HG03095 (cell line): ENCODE measurements around the gene AMN.
"Not testable (repeated sequence)": the region's sequence is repeated elsewhere in the genome, so short reads cannot be mapped to it uniquely, and the experiment has no call there.

Experiments used
- ATAC-seq: cut with Tn5 transposase; IDR thresholded peaks from one replicate; pipeline ENCODE4 v1.9.1; 2021; ENCODE audit warnings: moderate library complexity; ENCODE audit not compliant: unreplicated experiment

AMN gene

DNA sequence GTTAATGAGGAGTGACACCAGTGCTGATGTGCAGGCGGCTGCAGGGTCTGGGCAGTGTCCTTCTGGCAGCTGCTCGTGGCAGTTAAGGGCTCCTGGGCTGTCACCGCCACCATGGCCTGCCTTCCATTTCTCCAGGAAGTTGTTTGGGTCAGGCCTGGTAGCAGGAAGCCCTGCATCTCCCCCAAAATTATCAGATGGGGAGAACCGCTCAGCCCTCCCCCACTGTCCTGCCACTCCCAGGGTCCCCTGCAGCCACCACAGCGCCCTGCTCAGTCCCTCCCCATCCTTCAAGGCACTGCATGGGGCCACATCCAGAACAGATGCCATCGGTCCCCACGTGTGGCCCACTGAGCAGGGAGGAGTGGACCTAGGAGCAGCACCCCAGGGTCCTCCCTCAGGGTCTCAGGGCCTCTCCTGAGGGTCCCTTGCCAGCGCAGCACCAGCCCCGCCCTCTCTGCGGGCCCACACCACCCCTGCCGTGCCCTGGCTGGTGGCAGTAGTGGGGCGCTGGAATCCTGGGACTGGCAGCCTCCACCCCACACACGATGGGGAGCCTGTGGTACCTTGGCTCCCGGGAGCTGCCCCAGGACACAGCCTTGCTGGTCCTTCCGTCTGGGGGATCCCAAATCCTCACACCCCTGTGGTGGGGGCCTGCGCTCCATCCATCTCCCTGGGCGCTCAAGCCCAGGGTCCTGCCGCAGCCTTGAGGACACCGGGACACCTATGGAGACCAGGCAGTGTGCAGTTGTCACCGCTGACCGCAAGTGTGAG, 10.3 kb upstream of the AMN start:
- ATAC-seq = no peak

DNA sequence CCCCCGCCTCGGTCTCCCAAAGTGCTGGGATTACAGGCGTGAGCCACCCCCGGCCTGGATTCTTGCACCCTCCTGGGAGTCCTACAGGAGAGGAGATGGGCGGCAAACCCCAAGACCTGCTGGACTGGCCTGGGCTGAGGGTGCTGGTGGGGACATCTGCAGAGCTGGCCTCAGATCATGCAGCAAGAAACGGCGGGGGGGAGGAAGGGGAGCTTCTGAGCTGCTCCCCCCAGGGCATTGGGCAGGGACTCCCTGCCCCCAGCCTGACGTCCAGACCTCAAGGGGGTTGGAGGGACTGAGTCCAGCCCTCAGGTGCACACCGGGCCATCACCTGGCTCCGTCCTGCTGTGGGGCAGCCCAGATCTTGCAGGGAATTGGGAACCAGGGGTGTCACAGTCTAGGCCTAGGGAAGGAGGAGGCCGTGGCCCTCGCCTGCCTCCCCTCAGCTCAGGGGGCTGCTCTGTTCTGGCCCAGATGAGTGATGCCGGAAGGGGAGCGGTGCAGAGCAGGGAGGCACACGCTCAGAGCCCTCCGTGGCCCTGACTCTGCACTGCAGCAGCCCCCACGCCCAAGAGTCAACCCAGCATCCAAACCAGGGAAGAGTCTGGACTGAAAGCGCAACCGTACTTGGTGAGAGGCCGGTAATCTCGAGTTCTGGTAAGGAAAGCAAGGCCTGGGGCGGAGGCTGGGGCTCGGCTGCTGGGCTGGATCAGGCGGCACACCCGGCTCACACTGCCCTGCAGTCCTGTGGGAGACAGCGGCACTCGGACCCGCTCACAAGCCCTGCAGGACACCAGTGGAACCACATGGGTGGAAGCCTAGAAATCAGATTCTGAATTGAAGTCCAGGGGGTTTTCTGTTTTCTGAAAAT, 8.9 kb upstream of the AMN start:
- ATAC-seq = no peak

DNA sequence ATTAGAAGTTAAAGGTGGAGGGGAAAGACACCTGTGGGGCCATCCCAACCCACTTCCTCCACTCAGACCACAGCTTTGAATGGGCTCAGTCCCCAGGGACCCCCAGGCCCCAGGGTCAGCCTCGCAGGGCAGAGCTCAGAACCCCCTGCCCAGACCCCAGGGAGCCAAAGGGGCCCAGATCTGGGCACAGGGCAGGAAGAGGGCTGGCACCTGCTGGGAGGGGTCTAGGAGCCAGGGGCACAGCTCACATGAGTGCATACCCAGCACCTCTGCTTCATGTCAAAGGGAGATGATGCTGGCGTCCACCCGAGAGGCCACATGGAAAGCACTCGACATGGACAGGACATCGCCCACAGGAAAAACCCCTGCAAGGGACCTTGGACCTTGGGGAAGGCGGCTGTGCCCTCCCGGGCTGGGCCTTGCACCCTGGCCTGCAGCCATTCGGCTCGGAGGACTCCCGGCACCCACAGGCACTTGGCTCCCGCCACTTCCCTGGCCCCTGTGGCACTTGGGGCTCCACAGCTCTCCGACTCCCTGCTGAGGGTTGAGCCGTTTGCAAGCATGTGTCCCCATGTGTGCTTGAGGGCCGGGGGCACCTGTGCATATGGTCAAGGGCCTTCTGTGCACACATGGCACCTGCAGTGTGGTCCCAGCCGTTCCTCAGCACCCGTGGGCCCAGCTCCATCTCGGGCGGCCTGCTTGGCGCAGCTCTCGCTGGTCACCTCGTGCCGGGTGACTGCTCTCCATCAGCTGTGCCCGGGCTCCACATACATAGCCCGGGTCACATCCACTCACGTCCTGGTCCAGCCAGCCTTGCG, 7.8 kb upstream of the AMN start:
- no peak for ATAC-seq

DNA sequence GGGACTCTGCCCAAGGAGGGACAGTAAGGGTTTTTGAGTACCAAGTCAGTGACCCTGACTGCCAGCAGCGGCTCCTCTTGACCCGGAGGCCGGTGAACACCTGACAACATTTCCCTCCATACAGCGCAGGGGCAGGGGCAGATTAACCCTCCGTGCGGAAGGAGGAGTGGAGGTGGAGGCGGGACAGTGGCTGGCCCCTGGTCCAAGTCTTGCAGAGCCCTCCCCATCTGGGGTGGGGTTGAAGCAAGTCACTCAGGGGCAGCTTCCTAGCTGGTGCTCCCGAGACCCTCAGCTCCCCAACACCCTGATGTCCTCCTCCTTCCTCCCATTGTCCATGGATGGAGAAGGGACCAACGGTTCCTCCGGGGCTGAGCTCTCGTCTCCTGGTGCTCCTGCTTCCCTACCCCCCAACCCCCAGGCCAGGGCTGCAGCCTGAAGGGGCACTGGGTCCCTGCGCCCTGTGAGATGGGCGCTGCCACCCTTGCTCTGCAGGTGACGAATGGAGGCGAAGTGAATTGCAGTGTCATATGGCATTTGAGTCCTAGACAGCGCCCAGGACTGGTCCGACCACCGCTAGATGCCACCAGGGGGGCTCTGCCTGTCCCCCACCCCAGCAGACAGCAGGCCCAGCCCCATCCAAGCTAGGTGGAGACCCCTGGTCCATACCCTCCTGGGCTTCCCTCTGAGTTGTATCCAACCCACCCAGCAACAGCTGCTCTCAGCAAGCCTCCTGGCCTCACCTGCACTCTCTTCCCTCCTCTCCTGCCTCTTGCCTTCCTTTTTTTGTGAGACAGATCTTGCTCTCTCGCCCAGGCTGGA, 7.0 kb upstream of the AMN start:
- ATAC-seq = no peak

DNA sequence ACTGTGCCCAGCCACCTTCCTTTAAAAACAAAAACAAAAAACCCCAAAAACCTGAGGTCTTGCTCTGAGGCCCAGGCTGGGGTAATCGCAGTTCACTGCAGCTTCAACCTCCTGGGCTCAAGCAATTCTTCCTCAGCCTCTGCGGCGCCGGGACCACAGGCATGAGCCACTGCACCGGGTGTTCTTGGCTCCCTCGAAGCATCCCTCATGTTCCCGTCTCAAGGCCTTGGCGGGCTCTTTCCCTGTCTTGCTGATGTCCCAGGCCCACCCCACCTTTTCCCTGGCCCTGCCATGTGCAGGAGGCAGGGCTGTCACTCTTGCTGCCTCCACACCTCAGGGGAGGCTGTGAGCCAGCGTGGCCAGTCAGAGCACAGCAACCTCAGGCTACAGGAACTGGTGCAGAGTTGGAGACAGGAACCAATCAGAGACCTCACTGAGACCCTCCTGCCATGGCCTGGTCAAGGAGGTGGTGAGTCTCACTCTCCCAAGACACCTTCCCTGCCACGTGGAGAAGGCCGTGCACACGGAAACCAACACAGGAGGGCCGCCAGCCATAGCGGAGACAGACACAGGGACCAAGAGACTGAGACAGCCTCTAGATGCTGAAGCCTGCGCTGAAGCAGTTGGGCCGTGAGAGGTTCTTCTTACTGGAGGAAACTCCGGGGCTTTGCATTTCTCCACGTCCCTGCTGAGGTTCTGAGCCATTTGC, 6.0 kb upstream of the AMN start:
- ATAC-seq = no peak

DNA sequence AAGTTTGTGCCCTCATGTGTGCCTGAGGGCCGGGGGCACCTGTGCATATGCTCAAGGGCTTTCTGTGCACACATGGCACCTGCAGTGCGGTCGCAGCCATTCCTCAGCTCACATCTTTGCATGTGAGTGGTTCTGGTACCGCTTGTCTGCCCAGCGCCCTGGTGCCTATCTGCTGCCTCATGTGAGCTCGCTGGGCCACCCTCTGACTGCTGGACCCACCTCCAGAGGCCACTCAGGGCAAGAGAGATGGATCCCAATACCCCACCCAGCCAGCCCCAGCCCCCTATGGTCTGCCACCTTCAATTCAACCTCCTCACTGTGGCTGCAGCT, 5.4 kb upstream of the AMN start:
- no peak for ATAC-seq

DNA sequence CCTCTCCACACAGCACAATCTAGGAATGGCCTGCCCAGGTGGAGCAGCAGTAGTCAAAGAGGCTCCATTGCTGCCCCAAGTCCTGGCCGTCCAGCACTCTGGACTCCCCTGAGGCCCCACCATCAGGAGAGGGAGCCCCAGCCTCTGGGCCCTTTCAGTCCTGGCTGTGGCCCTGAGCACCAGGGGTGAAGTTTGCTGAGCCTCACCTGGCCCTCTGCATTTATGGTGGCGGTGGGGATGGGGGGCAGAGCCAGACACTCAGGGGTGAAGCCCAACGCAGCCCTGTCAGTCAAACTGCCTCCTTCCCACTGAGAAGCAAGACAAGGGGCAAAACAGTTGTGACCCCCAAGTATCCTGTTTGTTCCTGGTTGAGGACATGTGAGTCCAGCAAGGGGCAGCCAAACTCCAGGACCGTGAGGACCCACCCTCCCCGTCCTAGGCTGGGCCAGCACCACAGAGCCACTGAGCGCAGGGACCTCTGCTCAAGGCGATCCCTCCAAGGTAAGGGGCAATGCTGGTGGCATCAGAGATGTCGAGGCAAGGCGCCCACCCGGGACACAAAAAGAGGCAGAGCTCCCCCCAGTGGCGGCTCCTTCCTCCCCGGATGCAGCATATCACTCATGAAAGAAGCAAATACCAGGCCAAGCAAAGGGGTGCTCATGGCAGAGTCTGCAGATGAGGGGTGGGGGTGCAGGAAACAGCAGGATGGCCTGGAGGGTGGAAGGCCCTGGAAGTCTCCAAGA, 4.8 kb upstream of the AMN start:
- ATAC-seq = no peak

DNA sequence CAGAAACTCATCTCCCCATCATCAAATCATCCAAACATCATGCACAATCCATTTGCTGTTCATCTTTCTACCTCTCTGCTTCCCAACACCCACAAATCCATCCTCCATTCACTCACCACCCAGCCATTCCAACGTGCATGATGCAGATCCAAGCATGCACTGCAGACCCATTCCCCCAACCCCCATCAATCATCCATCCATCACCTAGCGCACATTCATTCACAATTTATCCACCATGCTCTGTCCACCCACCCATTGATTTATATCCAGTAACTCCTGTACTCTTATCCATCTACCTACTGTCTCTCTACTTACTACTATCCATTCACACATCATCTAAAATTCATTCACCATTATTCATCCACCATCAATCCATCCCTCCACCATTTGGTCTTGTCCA, 4.0 kb upstream of the AMN start:
- no peak for ATAC-seq

DNA sequence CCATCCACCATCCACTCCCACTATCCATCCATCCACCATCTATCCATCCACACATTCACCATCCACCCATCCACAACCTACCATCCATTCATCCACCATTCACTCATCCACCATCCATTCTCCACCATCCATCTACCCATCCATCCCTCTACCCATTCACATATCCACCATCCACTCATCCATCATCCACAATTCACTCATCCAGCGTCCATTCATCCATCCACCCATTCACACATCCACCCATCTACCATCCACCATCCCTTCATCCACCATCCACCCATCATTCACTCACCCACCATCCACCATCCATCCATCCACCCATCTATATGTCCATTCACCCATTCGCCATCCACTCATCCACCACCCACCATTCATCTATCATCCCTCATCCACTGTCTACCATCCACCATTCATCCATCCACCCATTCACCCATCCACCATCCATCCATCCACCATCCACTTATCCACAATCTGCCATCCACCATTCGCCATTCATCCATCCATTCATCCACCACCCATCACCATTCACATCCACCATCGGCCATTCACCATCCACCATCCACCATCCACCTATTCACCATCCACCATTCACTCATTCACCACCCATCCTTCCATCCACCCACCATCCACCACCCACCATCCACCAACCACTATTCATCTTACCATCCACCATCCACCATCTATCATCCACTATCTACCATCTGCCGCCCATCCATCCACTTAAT, 2.0 kb upstream of the AMN start:
- ATAC-seq = no peak

DNA sequence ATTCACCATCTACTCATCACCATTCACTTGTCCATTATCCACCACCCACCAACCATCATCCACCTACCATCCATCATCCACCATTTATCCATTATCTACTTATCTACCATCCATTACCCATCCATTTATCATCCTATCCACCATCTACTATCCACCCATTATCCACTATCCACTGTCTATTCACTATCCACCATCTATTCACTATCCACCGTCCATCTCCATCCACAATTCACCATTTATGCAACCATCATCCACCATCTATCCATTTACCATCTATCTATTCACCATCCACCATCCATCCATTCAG, 1.5 kb upstream of the AMN start:
- ATAC-seq = no peak

DNA sequence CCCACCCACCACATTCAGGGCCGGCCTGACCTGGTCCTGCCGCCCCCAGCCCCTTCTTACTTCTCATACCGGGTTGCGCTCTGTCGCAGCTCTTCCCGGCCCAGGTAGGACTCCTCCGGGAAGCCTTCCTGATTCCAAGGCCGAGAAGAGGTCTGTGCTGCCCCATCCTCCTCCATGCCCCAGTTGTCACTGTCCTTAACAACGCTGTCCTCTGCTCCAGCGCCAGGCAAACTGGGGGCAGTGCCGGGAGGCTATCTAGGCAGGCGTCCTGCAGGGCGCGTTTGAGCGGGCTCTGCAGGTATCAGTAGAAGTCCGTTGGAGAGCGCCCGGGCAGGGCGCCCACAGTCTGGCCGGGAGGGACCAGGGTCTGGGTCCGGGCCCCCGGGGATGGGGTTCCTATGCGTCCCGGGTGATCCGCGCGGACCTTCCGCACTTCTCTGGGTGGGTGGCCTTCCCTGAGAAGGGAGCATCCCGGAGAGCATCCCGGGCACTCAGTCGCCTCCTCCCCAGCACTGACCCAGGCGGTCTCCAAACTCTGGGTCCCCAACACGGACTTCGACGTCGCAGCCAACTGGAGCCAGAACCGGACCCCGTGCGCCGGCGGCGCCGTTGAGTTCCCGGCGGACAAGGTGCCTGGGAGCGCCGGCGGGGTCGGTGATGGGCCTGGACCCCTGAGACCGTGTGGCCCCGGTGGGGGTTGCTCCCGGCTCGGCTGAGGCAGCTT, 900 bp downstream of the AMN start:
- ATAC-seq = no peak

DNA sequence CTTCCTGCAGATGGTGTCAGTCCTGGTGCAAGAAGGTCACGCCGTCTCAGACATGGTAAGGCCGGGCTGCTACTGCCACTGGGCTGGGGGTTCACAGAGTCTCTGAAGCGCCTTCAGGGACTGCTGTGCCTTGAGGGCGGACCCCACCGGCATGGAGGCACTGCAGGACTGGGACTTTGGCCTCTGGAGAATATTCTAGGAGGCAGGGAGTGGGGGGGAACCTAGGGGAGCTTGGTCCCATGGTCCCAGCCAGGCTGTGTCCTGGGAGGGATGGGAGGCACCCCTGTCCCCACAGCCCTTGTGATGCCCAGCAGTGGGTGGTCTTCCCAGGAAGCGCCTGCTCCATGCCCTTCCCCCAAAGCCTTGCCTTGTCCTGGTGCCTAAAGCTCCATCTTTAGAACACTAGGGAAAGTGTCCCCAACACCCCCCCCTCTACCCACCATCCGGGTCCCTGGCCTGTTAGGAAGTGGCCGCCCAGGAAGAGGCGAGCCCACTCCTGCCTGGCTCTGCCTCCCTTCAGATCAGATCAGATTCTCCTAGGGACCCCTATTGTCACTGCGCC, 1.5 kb downstream of the AMN start:
- ATAC-seq = no peak

DNA sequence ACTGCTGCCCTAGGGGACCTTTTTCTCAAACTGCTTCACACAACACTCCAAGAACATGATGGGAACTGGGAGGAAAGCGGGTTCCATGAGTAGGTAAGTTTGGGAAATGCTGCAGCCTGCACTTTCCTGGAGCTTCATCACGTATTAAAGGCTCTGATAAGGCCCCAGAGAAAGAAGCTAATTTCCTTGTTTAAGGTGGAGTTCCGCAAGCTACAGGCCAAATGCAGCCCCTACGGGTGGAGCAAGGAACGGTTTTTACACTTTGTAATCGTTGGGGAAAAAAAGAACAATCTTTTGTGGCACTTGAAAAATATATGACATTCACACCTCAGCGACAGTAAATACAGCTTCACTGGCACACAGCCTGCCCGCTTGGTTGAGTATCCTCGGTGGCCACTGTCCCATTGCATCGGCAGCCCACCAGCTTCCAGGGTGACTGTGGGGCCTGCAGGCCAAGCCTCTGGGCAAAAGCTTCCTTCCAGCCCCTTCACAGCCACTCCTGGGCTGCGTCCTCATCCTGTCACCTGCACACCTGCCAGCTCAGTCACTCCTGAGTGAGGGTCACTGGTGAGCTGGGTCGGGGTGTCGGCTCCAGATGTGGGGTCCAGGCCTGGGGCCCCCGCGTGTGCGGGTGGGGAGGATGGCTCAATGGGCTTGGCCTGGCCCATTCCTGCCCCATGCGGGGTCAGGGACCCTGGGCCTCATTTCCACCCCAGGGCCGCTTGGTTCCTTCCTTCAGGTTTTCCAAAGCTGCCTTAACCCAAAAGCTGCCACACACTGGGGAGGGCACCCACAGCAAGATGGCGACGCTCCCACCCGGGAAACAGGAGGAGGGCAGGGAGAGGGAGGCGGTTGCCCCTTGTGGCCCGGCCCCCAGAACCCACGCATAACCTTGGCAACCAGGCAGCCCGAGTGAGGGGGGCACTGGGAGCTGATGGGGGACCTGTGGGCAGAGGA, 2.4 kb downstream of the AMN start:
- ATAC-seq = no peak

DNA sequence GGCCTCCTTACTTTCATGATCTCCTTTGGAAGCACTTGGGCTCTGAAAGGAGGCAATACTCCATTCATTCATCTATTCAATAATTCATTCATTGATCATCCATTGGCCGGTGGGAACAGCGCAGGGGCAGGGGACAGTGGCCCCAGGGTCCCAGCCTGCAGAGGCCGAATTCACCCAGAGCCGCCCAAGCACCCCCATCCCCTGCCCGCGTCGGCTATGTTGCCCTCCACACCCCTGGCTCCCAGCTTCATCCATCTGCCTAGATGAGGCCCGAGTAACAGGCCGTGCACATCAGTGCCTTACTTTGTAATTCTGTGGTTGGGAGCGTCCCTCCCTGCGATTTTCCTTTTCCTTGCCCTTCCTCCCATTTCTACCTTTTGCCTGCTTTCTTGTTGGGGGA, 3.2 kb downstream of the AMN start:
- no peak for ATAC-seq

DNA sequence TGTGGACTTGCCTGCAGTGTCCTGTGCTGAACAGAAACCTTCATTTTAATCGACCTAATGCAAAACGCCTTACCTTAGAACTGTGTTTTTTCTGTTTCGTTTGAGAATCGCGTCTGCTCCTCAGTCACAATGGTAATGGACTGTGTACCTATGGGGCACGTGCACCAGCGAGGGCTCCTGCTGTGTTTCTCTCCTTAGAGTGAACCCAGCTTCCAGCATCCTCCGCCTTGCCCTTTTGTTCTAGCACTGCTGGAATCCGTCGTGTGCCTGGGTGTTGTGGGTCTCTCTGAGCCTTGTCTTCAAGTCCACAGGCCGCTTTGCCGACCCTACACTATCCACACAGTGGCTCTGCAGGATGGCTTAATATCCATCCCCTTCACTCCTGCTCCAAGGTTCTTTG, 3.6 kb downstream of the AMN start:
- no peak for ATAC-seq

DNA sequence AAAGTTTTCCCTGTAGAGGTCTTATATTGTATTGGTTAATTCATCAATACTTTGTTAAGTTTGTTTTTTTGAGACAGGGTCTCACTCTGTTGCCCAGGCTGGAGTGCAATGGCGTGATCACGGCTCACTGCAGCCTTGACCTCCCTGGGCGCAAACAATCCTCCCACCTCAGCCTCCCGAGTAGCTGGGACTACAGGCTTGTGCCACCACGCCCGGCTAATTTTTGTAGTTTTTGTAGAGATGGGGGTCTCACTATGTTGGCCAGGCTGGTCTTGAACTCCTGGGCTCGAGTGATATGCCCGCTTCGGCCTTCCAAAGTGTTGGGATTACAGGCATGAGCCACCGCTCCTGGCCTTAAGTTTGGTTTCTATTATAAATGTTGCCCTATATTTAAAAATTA, 4.4 kb downstream of the AMN start:
- ATAC-seq = not testable (repeated sequence)

DNA sequence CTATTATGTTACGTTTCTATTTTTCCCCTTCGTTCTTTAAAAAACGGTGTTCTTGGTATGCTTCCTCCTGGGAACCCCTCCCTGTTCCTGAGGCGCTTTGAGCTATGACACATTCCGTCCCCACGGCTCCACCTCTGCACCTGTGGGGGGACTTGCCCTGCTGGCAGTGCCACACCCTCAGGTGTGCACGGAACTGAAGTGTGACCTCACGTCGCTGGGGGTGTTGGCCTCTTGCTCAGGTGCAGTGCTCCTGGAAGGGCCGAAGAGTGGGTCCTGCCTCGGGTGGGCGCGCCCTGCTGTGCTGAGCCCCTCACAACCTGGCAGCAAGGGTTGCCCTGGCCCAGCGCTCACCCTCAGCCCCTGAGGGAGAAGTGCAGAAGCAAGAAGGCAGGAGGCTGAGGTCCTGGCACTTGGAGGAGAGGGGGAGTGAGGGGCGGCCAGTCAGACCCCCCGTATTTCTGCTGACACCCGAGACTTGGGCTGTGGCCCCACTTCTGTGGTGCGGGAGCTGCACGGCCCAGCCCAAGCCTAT, 4.9 kb downstream of the AMN start:
- ATAC-seq = no peak
